ENCODE measurements around the gene CRIM1.
A peak's percentile ranks its signal among the peaks of the same experiment; 100 is the strongest.

Gene CRIM1

DNA sequence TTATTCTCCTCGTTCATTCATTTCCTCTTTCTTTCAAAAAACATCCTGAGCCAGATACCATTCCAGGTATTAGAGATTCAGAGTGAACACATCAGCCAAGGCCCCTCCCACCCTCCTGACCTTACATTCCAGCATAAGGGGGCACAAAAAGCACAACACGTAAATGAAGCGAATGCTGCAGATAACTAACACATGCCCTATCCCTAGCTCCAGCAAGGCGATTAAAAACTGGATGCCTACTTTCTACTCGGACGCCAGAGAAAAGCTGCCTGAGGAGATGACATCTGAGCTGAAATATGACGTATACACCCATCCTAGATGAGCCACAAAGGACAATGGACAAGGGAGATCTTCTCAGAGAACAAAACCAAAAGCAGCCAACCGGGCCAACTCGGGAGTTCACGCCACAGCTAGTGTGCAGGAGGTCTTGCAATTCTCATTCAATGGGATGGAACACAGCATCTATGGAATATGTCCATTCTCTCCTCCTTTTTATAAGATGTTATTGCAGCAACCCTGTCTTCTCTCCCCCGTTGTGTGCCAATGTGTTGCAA lies 208.9 kb downstream of the CRIM1 start:
- no peak for DNase-seq

DNA sequence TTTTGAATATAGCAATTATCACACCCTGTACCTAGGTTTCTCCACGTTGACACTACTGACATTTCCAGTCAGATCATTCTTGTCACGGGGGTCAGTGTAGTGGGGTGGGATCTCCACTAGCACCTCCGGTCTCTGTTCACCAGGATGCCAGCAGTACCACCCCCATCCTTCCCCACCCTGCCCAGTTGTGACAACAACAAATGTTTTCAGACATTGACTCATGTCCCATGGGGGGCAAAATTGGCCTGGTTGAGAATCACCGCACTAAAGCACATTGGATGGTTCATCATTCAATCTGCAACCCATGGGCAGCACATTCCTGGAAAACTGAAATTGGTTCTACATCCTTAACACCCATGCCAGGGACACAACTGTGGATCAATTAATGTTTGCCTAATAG lies 210.1 kb downstream of the CRIM1 start:
- DNase-seq, result no peak

DNA sequence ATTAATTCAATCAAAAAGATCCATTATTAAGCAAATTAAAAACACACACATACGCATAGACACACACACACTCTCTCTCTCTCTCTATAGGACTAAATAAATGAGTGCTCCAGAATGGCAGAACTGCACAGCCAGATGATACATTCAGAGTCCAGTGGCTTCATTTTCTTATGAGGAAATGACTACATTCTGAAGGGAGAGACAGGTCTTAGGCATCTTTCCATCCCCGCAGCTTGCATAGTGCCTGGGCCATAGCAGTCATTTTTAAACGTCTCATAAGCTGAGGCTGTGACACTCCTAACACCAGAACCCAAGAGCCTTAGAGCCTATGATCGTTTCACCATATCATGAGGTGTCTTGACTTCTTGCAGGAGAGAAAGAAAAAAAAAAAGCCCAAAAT lies 211.3 kb downstream of the CRIM1 start:
- DNase-seq, result no peak

DNA sequence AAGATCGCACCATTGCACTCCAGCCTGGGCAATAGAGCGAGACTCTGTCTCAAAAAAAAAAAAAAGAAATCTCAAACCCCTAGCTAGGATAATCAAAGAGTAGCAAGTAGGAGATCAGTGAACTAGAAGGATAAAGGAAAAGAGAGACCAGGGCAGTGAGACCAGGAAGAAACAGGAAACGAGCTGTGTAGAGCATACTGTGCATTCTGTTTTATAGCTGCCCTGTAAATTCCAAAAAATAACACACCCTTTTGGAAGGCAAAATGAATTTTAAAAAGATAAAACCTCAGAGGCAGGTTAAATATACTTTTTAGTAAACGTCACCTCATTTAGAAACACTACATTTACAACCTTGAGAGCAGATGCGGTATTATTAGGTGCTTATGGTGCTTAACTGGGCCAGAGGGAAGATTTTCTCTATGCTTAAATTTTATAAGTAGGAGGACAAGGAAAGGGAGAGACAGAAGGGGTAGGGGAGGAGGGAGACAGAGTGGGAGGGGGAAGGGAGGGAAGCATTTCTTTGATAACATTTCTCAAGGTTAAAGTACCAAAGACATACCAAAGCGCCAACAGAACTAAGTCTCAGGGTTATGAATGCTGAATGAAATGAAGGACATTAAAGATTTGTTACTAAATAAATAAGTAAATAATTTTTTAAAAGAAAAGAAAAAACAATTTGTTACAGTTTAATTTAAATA lies 212.3 kb downstream of the CRIM1 start:
- no peak for DNase-seq

DNA sequence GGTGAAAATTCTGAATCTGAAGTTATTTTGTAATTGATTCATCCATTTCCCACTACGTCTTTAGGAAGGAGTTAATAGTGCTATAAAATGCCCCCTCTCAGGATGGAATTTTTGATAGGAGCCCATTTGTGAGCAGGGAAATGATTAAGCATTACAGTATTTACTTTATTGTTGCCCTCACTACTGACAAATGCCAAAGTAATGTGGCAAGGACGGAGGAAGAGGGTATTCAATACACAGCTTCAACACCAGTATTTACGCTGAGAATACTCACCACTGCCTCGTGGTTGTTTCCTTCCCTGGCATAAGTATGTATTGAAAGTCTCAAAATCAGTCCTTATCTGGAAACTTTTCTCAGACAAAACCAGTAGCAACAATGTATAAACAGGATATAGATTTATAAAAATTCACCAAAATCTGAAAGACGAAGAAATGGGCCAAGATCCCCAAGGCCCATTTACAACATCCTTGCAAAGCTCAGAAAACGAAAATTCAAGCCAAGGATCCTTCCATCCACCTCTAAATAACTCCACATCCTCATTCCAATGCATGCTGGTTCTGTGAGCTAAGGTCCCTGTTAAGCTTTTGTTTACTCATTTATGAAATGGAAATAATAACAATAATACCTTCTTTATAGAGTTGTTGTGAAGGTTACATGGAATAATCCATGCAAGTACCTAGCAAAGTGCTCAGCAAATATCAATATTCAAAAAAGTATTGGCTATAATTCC lies 213.1 kb downstream of the CRIM1 start:
- no peak for DNase-seq

DNA sequence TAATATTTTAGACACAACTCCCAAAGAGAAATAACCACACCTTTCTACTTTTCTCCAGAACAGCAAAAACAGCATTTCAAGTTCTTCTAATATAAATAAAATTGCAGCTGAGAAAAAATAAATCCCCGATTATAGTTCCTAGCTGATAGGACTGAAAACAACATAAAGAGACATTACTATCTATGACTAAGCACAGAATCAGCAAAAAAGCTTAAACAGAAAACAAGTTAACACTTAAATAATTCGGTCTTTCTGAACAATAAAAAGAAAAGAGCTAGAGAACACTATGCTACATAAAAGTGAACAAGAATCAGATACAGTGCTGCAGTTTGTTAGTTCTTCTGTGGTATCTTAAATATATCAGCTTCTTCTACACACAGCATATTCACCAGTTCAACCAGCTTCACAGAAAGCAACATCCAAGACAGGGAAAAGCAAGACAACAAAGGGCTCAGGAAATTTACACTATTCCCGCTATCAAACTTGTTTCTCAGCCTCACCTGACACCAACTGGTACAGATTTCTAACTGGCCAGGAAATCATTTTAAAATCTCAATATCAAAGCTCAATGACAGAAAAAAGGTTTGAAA lies 213.8 kb downstream of the CRIM1 start:
- DNase-seq, result no peak

DNA sequence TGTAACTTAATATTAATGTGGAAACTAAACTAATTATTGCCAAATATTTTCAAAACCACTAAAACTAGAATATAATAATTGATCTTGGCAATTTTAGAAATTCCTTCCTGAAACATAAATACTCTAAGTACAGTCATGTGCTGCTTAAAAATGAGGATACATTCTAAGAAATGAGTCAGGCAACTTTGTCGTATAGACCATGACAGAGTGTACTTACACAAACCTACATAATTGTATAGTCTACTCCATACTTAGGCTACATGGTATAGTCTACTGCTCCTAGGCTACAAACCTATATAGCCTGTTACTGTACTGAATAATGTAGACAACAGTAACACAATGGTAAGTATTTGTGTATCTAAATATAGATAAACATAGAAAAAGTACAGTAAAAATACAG lies 214.8 kb downstream of the CRIM1 start:
- no peak for DNase-seq

DNA sequence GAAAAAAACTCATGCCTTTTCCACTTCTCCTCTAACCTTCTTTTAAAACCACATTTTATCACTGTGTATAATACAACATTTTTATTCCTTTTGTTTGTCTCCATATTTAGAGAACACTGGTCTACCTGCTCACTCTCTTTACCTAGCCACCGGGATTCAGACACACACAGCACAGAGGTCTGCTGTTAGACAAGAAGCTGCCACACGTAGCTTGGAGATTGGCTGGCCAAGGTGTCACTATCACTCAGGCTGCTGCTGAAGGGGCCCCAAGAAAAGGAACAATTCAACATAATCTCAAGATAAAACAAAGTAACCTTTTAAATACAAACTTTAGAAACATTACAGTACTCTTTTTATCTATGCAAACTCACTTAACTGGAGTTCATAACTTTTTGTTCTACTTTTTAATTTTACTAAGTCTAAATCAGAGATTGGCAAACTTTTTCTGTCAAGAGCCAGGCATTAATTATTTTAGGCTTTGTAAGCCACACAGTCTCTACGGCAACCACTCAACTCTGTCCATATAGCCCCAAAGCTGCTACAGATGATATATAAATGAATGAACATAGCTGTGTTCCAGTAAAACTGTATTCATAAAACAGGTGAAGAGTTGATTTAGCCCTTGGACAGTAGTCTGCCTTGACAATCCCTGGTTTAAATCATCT lies 216.6 kb downstream of the CRIM1 start:
- no peak for DNase-seq

DNA sequence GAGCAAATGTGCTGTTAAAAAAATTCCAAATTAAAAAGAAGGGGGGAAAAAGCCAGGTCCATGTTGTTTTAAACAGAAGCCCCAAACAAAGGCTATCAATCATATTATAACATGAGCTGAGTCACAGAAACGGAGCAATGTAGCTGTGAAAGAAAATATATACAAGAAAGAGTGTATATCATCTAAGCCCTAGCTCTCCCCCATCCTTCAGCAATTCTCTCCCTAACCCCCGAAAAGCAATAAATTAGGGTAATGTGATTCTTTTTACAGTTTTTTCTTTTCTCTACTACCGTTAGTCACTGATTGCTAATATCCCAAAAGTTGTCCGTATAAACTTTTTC lies 217.1 kb downstream of the CRIM1 start:
- no peak for DNase-seq

DNA sequence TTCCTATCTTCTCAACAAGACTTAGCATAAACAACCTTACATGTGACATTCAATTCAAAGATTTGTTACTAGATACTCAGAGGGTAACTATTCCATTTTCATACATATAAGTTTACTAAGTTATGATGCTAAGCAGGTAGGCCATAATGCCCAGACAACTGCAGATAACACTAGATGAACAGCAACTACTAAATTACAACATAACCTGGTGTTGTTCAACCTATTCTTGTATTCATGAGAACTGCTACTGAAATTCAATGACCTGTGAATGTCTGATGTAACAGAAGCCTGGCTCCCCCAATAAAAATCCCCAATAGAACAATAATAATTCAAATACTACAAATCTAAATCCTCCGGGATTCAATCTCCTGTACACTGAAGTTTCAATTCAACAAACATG lies 217.6 kb downstream of the CRIM1 start:
- DNase-seq, result no peak

DNA sequence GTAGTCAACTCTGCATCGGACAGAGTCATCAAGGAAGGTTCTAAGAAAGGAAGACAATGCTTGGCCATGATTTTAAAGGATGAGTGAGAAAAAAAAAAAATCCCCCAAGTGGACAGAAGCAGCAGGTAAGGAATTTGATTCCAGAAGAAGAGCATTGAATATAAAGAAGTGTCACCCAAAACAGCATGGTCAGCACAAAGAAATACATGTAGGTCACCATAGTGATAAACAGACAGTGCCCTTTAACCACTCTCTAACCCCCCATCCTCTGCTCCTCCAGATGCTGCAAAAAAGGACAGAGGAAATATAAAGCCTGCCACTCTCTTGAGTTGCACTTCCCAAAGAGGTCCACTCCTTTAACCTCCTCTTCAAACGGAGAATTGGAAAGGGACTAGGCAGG lies 219.0 kb downstream of the CRIM1 start:
- DNase-seq, result no peak

DNA sequence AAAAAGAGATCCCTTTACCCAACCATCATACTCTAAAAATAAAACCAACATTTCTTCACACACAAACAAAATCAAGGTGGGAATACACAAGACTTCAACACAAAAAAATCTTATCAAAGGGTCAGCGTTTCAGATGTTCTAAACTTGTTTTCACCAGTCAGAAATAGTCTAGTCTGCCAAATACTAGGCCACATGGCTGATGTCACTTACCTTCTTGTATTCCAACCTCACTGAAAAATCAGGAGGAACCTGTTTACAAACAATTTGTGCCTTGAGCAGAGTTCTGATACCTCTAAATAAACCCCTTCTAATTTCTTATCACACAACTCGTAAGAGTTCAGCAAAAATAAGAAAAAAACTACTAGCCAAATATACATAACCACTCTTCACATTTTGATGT lies 222.3 kb downstream of the CRIM1 start:
- DNase-seq, result no peak

DNA sequence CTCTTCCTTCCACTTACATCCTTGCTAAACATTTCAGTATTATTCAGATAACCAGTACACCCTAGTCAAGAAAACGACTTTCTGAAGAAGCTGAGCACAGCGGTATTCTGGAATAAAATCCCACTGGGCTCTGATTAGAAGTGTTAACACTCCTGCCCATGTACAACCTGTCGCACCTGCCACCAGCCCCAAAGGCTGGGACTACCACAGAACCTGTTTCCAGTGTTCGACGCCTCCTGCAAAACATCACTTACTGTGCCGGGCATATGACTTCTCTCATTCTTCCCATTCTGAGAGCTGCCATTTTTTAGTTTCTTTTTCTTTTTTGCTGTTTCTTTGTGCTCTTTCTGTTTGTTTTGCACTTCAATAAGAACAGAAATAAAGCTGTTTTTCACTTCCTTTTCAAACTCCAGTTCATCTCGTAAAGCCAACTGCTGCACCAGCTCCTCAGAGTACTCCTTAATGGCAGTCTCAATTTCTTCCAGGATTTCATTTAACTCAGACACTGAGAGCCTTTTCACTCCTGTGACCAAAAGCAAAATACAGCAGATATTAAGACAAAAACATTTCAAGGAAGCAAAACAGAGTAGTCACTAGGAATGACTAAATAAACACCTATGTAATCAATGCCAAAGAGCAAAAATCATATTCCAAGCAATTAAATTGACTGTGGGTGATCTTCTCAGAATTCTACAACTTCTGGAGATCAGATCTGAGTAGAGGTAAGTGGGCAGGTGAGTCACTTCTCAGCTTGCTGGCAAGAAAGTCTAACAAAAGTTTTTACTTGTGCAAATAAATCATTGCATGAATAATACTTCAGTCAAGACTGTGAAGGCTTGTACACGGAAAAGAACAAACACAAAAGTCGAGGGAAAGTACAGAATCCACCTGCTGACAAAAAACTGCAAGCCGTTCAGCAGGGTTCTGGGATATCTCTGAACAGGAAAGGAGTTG lies 223.0 kb downstream of the CRIM1 start:
- DNase-seq, result no peak

DNA sequence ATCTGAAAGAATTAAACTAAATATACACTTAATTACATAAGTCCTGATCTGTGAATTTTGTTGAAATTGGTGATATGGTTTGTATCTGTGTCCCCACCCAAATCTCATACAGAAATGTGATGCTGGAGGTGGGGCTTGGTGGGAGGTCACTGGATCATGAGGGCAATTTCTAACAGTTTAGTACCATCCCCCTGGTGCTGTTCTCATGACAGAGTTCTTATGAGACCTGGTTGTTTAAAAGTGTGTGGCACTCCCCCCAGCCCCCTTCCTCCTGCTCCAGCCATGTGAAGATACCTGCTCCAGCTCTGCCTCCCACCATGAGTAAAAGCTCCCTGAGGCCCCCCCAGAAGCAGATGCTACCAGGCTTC lies 223.7 kb downstream of the CRIM1 start:
- no peak for DNase-seq

DNA sequence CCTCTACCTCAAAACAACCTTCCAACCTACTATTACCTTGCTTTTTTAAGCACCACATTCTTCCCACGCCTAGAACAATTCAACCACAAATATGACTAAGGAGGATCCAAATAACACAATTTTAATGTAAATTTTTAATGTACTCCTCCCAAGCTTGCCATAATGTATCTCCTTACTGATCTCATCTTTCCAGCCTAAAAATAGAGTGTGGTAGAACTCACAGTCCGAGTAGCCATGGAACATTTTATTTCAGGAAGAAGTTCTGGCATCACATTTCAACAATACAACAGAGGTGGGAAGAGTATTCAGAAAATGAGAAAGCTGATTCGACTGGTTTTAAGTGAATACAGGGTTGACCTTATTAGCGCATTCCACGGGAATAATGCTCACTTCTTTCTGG lies 227.0 kb downstream of the CRIM1 start:
- DNase-seq, result no peak

DNA sequence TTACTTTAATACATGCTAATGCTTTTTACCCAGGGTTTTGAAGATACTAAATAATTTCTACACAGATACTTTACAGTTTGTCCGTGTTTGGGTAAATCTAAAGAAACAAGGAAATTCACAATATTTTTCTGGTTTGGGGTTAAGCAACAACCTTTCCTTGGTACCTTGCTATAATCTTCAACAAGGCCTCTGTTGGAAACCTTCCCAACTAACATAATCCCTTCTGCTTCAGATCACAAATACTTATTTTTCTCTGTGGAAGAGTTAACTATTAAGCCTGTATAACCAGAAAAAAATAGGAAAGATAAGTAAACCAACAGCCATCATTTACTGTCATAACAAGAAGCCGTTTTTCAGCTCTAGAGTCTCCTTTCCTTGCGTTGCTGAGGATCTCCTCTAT lies 227.4 kb downstream of the CRIM1 start:
- no peak for DNase-seq

DNA sequence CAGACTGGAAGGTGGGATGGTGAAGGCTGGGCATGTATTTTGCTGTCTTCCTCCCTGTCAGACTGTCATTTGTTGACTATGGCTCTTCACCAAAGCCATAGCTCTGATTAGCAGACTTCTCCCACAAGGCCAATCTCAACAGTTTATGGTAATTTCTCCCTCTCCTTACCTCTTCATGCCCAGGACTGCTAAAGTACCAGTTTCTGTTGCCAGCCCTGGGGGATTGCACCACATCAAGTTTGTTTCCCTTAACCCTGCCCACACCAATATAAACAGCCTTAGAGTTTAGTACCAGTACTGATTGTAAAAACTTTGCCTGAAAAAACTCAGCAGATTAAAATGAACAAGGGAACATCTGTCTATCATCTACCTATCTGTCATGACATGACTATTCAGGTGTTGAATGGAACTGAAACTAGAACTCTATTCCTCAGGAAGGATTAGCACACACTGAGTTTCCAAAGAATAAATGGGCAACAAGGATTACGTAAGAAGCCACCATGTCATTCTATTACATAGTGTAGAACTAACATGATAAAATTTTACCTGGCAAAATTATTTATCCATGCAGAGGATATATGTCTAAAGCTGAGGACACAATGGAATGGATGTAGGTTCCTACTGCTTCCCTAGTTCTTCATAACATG lies 228.7 kb downstream of the CRIM1 start:
- DNase-seq, result no peak

DNA sequence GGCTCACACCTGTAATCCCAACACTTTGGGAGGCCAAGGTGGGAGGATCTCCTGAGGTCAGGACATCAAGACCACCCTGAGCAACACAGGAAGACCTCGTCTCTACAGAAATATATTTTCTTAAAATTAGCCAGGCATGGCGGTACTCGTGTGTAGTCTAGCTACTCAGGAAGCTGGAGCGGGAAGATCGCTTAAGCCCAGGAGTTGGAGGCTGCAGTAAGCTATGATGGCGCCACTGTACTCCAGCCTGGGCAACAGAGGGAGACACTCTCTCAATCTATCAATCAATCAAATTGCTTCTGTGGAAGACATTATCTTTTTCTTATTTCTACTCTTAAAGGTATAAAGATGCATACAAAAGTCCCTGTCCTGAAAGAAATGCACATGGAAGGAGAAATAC lies 231.1 kb downstream of the CRIM1 start:
- DNase-seq, result no peak

DNA sequence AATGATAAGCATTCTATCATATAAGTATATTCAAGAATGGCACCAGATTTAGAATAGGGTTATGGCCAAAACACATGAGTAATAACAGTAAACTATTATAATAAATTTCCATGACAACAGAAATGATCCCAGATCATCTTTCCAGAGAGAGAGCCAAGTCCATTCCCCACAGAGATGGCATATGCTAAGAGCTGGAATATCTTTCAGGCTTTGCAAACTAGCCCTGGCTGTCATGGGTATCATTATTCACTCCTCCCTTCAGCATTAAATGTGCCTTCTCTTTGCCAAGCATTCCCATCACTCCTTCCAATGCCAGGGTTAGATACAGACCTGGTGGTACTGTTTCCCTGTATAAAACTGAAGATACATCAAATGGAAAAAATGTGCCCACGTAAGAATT lies 231.5 kb downstream of the CRIM1 start:
- peak in 1 of 2 experiments; percentile 12 for DNase-seq

DNA sequence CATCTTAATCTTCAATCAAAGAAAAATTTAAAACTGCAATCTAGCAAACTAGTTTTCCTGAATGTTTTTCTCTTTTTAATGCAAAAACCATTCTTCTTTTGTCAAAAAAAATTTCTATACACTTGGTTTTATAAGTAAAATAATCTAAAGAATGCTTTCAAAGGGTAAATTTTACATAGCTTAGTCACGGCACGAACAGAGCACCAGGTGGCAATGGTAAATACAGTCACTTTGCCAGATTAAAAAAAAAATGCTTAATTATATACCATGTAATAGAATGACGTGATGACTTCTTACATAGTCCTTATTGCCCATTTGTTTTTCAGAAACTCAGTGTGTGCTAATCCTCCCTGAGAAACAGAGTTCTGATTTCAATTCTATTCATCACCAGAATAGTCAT lies 232.0 kb downstream of the CRIM1 start:
- DNase-seq, result peak in 1 of 2 experiments; percentile 35

DNA sequence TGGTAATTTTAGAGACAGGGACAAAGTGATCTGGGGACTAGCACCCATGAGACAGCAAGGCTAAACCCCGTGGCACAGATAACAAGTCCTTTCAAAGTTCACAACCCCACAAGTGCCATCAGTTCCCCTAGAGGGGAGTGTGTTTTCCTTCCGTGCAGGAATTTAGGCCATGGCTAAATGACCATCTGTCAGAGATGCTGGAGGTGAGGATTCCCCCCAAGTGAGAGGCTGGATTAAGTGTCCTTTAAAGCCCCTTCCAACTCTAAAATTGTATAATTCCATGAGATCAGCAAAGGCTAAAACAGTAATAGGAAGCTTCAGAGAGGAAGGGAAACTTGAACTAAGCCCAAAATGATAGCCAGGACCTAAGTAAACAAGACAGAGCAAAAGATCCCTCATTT lies 233.7 kb downstream of the CRIM1 start:
- DNase-seq, result no peak

DNA sequence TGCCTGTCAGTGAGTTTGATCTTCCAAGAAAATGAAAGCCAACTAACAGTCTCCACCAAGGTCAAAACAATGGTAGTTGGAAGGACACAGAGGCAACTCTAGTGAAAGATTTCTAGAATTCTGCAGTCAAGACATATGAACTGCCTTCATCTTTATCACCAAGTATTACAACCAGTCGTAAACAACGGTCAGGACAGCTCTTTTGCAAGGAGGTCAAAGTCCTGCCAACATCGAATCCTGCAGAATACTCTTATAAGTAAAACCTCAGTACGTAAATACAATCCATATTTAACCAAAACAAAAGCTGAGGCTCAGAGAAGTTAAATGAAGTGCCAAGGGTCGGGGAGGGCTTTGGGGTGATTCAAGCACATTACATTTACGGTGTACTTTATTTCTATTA lies 239.3 kb downstream of the CRIM1 start:
- no peak for DNase-seq

All from NCI-H2081 (cell line).